IPS DF 6.9 (cell line): ENCODE data around the gene ZSWIM6.

Experiments used
- DNase-seq: peaks from one replicate; pipeline ENCODE4 v3.0.0-alpha.2; 2013; ENCODE audit warnings: low read depth, low spot score
- H3K27ac ChIP-seq: one replicate; pipeline ENCODE4 v1.5.1; 2013; ENCODE audit warnings: low read length, control low read depth
- H3K27me3 ChIP-seq: 2 replicates; pipeline ENCODE4 v1.6.1; 2013; ENCODE audit warnings: mild to moderate bottlenecking, low read length; ENCODE audit not compliant: control insufficient read depth, insufficient read depth
- H3K36me3 ChIP-seq: 2 replicates; pipeline ENCODE4 v1.6.1; 2013; ENCODE audit warnings: low read length; ENCODE audit not compliant: control insufficient read depth, insufficient read depth
- H3K4me1 ChIP-seq: 2 replicates; pipeline ENCODE4 v1.6.1; 2013; ENCODE audit warnings: low read length; ENCODE audit not compliant: control insufficient read depth, insufficient read depth
- H3K4me3 ChIP-seq: 2 replicates; pipeline ENCODE4 v1.5.1; 2013; ENCODE audit warnings: mild to moderate bottlenecking, low read length
- H3K9me3 ChIP-seq: 2 replicates; pipeline ENCODE4 v1.6.1; 2013; ENCODE audit warnings: low read length, inconsistent platforms; ENCODE audit not compliant: control insufficient read depth, insufficient read depth
- WGBS: extraction: QIAGEN DNeasy Blood & Tissue Kit; methylation state at CpG from one replicate; pipeline ENCODE4 v1.1.7; 2013; ENCODE audit warnings: mixed read lengths, missing lambda C conversion rate; ENCODE audit not compliant: insufficient read length, insufficient coverage; 5-methylcytosine and 5-hydroxymethylcytosine counted together

The ZSWIM6 gene

DNA sequence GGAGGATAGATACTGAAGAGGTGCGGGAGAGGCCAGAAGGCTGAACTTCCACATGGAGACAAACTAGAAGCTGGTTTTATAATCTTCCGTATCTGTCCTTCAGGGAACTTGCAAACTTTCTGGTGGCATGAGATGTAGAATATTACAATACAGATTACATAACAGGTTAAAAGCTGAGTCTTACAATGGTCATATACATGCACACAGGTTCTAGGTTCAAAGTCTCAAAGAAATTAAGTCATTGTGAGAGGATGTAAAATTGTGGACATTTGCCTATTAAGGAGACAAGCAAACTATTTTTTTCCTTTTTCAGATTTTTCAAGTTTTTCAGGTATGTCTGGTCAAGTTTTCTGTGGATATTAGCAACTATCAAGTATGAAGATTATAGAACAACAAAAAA lies 10.4 kb upstream of the ZSWIM6 start:
- no peak overlapping the region for H3K27ac ChIP-seq
- peaks cover 3% of the 10 kb centered on the region; the same call in 1 of the 2 replicates for H3K4me1 ChIP-seq
- H3K27me3 ChIP-seq, result no peaks in the 10 kb centered on the region
- H3K9me3 ChIP-seq, result no peaks in the 10 kb centered on the region
- DNase-seq, result no peak
- H3K36me3 ChIP-seq, result no peaks in the 10 kb centered on the region
- WGBS, result no CpG with 5 or more reads among the region's 2 CpGs
- H3K4me3 ChIP-seq, result no peak overlapping the region

DNA sequence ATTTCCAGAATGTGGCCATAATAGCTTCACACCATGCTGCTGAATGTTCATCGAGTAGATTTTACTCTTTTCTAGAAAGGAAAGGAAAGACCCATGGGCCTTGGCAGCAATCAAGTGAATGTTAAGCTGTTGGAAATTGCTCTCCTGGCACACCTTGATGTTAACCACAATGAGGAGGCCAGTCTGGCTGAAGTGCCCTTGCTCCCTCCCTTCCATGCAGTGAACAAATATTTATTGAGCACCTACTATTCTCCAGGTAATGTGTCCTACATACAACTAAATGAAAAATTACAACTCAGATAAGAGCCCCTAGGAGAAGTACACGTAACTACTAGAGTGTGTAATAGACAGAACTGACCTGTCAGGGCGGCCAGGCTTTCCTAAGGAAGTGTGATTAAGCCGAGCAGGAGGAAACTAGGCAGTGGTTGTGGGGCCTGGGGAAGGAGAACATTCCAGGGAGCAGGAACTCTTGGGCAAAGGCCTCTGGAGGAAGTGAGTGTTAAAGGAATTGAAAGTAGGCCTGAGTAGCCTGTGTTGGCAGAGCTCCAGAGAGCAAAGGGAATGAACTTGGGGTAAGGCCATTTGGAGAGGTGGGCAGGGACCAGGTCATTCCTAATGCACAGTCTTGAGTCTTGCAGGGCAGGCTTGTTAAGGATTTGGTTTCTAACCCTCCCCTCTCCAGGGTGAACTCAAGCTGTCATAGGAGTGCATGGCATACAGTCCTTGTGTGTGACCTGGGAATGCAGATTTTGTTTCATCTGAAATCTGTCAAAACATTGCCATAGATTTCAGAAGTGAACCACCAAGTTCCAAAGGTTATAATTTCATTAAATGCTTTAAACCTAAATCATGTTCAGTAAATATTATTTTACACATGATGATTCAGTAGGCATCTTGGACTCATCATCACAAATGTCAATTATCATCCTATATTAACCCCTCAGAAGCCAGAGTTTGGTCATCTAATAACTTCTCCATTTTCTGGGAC lies 9.0 kb upstream of the ZSWIM6 start:
- H3K9me3 ChIP-seq, result no peaks in the 10 kb centered on the region
- no peak overlapping the region for H3K4me3 ChIP-seq
- WGBS, result no CpG with 5 or more reads among the region's 4 CpGs
- H3K36me3 ChIP-seq, result no peaks in the 10 kb centered on the region
- H3K27me3 ChIP-seq, result peaks cover 7% of the 10 kb centered on the region
- peaks cover 3% of the 10 kb centered on the region; the same call in 1 of the 2 replicates for H3K4me1 ChIP-seq
- DNase-seq, result no peak
- no peak overlapping the region for H3K27ac ChIP-seq

DNA sequence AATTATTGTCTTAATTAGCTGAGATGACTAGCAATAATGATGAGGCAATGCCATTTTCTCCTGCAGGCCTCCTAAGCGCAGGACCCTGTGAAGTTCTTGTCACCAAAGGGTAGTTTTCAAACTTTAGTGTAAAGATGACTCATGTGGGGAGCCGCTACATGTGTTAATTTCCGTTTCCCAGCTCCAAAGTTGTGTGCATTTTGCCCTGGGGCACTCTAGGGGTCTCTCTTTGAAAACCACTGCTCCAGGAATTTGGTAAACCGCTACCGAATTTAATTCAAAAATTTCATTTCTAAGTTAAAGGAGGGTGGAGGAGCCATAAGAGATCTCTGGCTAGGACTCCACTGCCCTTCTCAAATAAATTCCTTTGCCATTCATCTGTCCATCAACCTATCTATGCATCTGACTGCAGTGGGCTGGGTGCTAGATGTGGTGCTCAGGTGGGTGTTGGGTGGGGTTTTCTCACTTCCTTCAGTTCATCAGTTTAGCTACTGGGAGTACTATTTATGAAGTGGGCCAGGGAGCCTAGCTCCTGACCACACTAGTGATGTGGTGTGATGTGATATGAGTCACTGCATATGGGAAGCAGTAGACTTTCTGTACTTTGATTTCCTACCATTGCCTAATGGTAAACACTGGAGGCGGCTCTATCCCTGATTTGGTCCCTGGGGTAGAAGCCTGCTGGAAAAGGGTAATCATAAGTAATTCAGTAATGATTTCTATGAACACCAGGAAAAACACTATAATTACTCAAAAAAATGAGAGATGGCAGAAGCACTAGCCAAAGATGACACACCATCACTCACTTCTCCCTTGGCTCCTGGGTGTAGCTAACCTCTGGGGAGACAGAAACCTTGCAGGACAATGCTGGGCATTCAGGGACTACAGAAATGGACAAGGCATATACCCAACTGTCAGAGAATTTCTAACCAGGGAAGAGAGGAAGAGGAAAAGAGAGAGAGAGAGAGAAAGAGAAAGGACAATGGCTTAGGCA lies 4.0 kb upstream of the ZSWIM6 start:
- Histone ChIP-seq H3K36me3 (no peaks in the 10 kb centered on the region), H3K4me1 (no peaks in the 10 kb centered on the region), H3K27ac (no peak overlapping the region), H3K4me3 (no peak overlapping the region), H3K9me3 (no peaks in the 10 kb centered on the region), H3K27me3 (peaks cover 27% of the 10 kb centered on the region)
- no CpG with 5 or more reads among the region's 6 CpGs for whole genome bisulfite sequencing
- no peak for DNase-seq

DNA sequence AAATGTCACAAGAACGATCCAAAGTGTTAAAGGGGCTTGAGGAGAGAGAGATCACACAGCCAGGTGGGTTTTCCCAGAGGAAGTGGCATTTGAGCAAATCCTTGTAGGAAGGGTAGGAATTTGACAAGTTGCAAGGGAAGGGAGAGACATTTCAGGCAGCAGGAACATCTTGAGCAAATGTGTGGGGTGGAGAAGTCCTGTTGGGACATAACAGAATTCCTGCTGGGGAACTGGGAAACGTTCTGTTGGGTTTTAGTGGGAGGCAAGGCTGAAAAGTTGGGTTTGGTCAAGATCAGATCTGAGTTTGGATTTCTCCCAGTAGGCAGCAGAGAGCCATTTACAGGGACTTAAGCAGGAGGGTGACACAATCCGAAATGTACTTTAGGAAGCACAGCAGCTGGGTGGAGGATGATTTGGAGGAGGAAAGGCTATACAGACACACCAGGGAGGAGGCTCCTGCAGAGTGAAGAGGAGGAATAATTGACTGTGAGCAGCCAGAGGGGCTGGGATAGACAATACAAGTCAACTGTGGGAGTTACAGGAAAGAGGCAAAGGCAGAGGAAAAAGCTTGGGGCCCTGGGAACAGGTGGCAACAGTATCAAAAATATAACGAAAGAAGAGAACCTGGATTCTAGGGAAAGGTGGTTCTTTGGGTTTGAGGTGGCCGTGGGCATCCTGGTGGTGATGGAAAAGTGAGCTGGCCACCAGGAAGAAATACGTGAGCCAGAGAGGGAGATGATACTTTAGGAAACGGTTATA lies 3.1 kb upstream of the ZSWIM6 start:
- Histone ChIP-seq H3K36me3 (no peaks in the 10 kb centered on the region), H3K4me1 (no peaks in the 10 kb centered on the region), H3K27ac (no peak overlapping the region), H3K27me3 (peaks cover 31% of the 10 kb centered on the region), H3K9me3 (no peaks in the 10 kb centered on the region), H3K4me3 (no peak overlapping the region)
- DNase-seq, result no peak
- WGBS, result no CpG with 5 or more reads among the region's 7 CpGs

DNA sequence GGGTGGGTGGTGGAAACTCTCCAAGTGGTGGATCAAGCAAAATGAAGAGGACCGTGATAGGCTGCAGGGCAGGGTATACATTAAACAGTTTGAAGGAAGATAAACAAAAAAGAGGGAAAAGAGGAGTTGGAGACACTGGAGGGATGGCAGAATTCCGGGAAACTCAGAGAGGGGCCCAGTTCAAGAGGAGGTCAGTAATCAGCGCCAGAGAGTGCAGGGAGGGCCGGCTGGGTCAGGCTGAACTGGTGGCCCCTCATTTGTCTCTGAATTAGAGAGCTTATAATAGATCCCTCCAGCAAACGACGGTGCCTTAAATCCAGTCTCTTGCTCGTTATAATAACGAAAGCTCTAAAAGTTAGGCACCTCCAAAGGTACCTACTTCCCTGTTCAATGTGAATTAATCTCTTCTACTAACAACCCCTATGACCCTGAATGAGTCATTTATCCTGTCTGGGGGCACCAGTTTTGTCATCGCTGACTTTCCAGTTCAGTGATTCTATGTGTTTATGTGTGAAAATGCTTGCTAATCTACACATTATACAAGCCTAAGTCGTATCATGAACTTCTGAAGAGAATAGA lies 2.4 kb upstream of the ZSWIM6 start:
- no peaks in the 10 kb centered on the region for H3K4me1 ChIP-seq
- no peak overlapping the region for H3K27ac ChIP-seq
- no CpG with 5 or more reads among the region's 10 CpGs for WGBS
- H3K4me3 ChIP-seq, result no peak overlapping the region
- DNase-seq, result no peak
- H3K36me3 ChIP-seq, result no peaks in the 10 kb centered on the region
- H3K9me3 ChIP-seq, result no peaks in the 10 kb centered on the region
- peaks cover 38% of the 10 kb centered on the region for H3K27me3 ChIP-seq

DNA sequence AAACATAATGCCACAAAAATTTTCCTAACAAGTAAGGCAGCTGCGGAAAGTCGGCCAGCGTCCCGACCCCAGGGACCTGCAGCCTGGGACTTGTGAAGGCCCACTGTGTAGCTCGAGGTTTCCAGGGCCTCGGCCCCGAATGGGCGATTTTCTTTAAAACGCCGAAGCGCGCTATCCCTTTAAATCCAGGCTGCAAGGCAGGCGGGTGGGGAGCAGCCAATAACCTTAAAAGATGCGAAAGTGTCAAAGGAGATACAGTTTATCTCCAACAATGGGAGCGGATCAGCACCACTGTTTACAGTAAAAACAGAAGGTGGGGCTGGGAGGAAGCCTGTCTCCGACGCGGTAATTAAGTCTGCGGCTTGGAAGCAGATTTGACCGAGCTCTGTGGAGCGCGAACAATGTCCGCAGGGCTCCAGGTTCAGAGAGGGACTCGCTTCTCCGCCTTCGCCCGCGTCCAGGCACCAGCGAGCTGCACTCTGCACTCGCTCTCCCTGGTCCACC lies 1.7 kb upstream of the ZSWIM6 start:
- H3K4me1 ChIP-seq, result no peaks in the 10 kb centered on the region
- H3K27me3 ChIP-seq, result peaks cover 42% of the 10 kb centered on the region
- DNase-seq, result no peak
- no peaks in the 10 kb centered on the region for H3K36me3 ChIP-seq
- H3K4me3 ChIP-seq, result peak overlapping the region; percentile 82
- no peak overlapping the region for H3K27ac ChIP-seq
- WGBS, result no CpG with 5 or more reads among the region's 30 CpGs
- no peaks in the 10 kb centered on the region for H3K9me3 ChIP-seq

DNA sequence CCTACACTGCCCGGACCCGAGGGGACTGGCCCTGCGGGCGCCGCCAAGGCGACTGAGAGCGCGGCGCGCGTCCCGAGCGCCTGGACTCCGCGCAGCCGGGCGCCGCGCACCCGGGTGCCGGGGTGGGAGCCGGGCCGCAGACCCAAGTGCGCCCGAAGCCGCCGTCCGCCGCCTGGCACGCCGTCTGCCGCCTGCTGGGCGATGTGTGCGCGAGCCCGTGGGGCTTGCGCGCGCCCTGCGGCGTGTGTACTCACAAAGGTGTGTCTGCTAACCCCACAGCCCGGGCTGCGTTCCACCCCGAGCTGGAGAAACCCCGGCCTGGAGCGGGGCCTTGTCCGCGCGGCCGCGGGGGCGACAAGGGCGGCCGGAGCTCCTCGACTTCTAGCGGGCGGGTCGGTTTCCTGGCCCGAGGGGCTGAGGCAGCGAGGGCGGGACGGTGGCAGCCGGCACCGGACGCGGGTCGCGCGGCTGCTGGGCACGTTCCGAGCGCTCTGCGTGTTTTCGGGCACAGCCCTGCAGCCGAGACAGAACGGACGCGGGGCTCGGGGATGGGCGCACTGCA lies 1.1 kb upstream of the ZSWIM6 start:
- no peaks in the 10 kb centered on the region for H3K9me3 ChIP-seq
- no peak overlapping the region for H3K27ac ChIP-seq
- no peaks in the 10 kb centered on the region for H3K4me1 ChIP-seq
- peaks cover 42% of the 10 kb centered on the region for H3K27me3 ChIP-seq
- no CpG with 5 or more reads among the region's 80 CpGs for WGBS
- no peak for DNase-seq
- H3K4me3 ChIP-seq, result peak overlapping the region; percentile 82
- no peaks in the 10 kb centered on the region for H3K36me3 ChIP-seq

DNA sequence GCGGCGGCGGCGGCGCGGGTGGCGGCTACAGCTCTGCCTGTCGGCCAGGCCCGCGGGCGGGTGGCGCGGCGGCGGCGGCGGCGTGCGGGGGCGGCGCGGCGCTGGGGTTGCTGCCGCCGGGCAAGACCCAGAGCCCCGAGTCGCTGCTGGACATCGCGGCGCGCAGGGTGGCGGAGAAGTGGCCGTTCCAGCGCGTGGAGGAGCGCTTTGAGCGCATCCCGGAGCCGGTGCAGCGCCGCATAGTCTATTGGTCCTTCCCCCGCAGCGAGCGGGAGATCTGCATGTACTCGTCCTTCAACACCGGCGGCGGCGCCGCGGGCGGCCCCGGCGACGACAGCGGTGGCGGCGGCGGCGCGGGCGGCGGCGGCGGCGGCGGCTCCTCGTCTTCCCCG lies 296 bp downstream of the ZSWIM6 start:
- Histone ChIP-seq H3K36me3 (no peaks in the 10 kb centered on the region), H3K4me3 (peak overlapping the region; percentile 96; the same call in 1 of the 2 replicates), H3K27me3 (peaks cover 40% of the 10 kb centered on the region), H3K9me3 (no peaks in the 10 kb centered on the region), H3K4me1 (no peaks in the 10 kb centered on the region), H3K27ac (no peak overlapping the region)
- DNase-seq, result no peak
- no CpG with 5 or more reads among the region's 69 CpGs for WGBS

DNA sequence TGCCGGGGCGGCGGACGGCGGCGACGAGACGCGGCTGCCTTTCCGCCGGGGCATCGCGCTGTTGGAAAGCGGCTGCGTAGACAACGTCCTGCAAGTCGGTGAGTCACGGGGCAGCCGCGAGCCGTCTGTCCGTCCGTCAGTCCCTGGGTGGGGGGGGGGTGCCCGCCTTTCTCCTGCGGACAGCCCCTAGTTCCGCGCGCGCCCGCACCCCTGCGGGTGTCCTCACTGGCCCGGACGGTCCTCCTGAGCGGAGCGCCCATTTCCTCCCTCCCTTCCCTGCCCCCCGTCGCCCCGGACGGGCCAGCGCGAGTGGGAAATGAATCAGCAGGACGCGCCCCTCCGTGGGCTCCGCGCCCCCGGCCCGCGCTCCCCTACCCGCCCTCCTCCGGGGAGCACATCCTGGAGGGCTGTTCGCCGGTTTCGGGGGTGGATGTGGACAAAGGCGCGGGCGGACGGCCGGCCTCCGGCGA lies 828 bp downstream of the ZSWIM6 start:
- Histone ChIP-seq H3K27ac (no peak overlapping the region), H3K4me3 (peak overlapping the region; percentile 79), H3K36me3 (no peaks in the 10 kb centered on the region), H3K4me1 (no peaks in the 10 kb centered on the region), H3K9me3 (no peaks in the 10 kb centered on the region), H3K27me3 (peaks cover 36% of the 10 kb centered on the region)
- WGBS, result no CpG with 5 or more reads among the region's 61 CpGs
- no peak for DNase-seq
